Suppressor macrophage (primary cell): ENCODE results near the gene FAM163B.

ENCODE experiments used
- DNase-seq, 4 experiments: peaks; one replicate each; pipeline ENCODE4 v3.0.0-alpha.2; 2020 to 2022
- total RNA-seq, 17 experiments: gene quantifications; one replicate each; lab custom pipeline; 2026; ENCODE audit warnings: mixed read lengths in 6 of 17, inconsistent platforms in 3 of 17; lab: John Stamatoyannopoulos, UW

Gene FAM163B
- 0 to 1.1 (median 0) reads per million in 17 experiments for total RNA-seq

DNA sequence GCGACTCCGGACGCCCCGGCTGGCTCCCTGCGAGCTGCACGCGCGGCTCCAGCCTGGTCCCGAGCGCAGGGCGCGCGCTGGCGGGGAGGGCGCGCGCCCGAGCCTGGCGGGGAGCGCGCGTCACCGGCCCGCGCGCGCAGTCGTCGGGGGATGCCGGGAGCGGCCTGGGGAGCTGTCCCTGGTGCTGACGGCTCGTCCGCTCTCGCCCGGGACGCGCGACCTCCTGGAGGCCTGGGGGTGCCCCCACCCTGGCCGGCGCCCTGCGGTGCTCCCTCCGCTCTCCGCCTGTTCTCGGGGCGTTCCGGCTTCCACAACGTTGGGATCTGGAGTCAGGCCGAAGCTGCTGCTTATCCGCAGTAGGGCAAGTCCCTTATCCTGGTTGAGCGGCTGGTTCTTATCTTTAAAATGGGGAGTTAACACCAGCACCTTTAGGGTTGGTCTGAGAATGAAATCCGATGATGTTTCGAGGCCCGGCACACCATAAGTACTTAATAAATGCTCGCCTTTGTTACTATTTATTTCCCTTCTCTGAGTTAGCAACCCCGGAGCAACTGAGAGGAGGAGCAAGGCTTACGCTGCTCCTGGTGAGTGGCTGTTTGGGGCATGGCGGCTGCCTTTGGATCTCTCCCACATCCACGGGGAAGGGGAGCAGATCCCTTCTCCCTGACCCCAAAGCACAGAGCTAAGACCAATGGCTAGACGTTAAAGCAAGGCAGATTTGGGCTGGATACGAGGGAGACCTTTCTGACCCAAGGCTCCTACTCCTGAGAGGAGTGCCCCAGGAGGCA is at the start of gene FAM163B:
Gene FAM163B, minus strand, starts transcription at position 79 of the 788 bp plus-strand sequence. CDS start 29,166 bp downstream, outside the sequence.
- DNase-seq: peak; percentile 8 to 53 (median 21)

DNA sequence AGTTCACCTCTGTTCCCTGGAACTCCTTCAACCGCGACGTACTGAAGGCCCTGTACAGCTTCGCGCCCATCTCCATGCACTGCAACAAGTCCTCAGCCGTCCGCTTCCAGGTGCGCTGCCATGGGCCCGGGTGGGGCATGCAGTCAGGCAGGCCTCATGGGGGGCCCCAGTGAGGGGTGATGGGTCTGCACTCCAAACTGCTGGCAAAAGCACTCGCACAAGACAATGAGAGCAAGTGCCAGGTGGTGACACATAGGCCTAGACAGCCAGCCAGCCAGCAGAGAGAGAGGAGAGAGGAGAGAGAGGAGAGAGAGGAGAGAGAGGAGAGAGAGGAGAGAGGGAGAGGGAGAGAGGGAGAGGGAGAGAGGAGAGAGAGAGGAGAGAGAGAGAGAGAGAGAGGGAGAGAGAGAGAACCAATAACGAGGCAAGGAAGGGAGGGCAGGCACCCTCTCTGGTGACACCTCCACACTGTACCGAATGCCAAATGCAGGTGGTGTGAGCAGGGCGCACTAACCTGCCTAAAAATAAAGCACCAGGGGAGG is 48.0 kb upstream of the FAM163B start:
- DNase-seq: no peak

DNA sequence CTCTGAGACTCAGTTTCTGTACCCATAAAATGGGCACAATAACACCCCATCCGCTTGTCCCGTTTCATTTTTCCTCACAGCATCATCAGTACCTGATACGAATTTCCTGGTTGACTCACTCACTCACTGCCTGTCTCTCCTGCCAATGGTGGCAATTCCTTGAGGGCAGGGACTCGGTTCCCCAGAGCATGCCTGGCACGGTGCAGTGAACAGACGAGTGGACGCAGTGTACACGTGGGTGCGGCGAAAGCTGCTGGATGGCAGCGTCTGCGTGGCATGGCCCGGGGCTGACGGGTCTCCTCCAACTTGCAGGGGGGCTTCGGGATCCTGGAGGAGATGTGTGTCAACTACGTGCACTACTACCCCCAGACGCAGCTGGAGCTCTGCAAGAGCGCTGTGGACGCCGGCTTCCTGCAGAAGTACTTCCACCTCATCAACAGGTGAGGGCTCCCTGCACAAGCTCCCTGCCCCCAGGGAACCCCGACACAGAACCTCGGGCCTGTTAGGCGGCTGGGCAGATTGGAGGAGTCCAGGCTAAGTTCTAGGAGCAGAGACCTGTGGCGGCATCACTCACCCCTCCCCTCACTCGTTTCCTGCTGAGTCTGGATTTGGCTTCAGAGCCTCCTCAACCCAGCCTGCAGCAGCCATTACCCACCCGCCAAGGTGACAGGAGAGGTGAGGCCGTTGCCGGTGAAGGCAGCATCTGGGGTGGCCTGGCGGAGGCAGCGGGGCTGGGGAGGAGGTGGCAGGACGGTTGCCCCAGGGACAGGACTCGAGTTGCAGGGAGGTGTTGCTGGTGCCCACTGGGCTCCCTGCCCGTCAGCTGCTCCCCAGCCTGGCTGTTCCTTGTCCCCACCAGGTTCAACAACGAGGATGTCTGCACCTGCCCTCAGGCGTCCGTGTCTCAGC is 47.3 kb upstream of the FAM163B start:
- DNase-seq: no peak

DNA sequence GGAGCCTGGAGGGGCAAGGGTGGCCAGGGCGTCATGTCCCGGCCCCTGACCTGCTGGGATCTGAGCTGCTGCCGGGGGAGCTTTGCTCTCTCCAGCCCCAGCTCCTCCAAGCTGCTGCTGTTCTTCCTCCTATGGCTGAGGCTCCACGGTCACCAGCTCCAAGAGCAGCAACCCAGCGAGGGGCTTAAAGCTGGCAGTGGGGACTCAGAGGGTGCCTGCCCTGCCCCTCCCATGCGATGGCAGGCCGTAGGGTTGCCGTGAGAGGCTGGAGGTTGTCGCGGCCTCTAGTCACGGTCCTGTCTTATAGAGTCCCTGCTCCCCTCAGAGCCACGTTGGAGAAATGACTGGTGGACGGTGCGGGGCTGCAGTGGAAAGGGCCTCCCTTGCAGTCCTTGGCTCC is 46.5 kb upstream of the FAM163B start:
- DNase-seq: no peak

DNA sequence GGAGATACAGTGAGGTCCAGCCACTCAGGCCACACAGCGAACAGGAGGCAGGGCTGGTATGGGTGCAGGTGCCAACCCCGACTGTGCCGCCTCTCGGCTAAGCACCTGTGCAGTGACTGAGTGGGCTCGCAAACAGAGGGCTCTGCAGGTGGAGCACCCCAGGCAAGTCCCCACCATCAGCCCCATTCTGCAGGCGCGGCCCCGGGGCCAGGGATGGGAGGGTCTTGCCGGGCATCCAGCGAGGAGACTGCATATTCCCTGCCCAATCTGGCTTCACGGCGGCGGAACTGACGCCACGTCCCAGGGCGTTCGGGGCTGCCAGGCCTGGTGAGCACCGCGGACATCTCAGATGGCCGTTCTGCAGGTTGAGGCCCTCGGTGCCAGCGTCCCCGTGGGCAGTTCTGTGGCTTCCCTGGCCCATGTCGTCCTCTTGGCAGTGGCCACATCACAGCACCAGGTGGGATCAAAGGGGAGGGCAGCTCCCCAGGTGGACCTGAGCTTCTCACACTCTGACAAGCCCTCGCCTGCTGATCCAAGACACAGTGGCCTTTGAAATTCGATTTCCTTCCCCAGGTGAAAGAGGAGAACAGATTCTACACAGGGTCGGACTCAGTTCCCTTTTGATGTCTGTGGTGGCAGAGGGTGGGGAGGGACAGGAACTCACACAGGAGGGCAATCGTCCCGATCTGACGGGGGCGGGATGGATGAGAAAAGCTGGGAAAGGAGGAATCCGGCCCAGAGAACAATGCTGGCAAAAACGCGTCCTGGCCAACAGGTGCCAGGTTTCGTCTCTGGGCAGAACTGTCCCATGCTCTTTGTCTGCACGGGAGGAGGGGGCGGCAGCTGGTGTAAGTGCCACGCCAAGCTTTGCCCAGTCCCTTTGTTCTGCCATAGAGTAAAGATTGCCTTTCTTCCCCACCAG is 45.8 kb upstream of the FAM163B start:
- no peak for DNase-seq

DNA sequence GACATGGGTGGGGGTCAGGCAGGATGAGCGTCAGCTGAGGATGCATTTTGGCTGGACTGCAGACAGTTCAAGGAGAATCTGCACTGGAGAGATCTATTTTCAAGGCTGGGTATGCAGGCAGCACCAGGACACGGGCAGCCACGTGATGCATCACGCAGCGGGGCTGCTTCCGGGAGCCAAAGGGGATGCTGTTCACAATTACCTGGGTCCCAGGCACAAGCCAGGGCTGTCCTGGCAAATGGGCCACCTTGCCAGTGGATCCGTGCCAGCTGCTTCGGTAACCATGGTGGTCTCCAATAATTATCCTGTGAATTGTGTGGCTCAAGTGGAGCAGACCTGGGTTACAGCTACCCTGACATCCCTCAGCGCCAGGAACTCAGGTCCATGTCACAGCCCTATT is 44.4 kb upstream of the FAM163B start:
- DNase-seq: no peak

DNA sequence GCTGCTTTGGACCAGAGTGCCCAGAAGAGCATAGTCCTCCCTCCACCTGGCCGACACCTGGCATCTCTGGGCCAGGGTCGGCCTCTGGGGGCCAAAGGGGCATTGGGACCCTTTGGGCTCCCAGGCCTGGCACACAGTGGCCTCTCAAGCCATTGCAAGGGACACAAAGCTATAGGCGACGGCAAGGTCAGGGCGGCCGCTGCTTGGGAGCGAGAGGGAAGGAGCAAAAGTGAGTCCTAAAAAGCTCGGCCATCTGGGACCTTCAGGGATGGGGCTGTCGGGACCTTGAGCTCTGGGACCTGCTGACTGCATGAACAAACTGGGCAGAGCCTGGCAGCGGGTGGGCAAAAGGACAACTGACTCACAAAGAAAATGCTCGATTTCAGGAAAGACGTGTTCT is 40.8 kb upstream of the FAM163B start:
- DNase-seq: no peak

DNA sequence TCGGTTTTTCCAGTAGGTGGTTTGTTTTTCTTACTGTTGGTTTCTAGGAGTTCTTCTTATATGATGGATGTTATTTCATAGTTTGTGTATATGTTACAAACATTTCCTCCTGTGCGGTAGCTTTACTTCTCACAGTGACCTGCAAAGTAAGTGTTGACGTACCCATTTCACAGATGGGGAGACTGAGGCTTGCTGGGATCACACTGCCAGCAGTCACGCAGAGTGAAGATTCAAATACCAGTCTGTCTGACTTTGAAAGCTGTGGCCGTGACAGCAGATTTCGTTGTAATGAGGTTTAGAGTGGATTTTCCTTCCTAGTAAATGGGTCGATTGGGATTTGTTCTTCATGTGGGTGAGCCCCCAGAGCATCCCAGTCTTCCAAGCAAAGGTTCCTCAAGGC is 40.0 kb upstream of the FAM163B start:
- DNase-seq: no peak

DNA sequence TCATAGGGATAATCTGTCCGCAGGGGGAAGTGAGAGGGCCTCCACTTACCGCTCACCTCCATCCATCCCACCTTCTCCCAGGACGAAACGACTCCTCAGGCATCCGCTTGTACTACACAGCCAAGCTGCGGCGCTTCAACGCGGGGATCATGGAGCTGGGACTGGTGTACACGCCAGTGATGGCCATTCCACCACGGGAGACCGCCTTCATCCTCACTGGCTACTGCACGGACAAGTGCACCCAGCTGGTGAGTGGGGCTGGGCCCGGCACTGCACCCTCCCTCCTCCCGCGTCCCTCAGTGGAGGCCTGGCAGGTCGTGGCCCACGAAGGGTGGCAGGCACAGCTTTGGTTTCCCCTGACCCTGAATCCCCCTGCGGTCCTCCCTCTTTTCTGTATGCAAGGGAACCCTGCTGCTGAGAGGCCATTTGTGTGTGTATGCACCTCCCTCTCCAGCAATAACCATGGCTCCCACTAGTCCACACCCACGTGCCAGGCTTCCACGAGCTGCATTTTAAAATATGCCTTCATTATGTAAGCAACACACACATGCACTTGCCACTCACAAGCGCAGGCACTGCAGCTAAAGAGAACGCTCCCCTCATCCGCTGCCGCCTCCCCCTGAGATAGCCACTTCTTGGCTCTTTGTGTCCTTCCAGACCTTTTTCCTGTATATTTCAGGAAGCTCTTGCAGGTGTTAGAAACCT is 38.7 kb upstream of the FAM163B start:
- DNase-seq: no peak

DNA sequence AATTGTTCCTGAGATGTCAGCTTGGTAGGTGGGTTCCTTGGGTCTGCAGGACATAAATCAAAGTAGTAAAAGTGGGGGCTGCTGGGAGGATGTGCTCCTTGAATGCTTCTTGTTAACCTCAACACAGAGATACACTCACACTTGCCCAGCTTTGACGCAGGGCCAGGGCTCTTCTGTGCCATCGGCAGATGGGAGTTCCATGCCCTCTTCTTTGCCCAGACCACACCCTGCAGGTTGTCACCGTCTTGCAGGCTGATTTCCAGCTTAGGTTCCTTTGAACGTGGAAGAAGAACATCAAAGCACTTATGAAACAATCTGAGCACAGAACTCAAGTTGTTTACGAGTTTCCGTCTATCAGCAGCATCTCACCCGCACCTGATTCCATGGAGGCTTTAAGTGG is 38.0 kb upstream of the FAM163B start:
- DNase-seq: no peak

DNA sequence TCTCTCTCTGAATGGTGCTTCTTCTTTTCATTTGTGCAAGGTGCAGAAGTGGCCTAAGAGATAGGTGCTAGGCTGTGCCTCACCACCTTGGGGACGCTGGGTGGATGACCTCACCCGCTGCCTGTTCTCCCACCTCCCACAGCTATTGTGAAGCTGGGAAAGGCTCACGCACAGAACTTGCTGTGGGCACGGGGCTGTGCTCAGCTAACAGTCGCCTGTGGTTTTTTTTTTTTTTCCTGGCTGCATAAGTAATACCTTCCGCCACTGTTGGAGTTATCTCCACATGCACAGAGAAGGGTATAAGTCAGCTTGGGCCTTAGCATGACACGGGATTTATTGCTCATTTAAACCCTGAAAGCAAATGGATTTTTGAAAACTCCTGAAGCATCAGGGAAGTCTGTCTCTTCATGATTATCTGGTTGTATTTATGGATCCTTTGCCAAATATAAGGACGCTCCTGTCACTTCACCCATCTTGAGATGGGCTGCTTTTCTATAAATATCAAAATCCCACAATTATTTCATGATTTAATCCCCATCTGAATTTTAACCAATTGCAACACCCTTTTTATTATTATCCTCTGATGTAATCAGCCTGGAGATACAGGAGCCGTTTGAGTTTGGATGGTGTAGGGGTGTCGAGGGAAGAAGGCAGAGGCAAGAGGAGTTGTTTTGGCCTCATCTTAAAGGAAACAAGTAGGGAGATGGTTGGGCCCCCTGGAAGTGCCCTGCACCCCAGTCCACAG is 36.0 kb upstream of the FAM163B start:
- DNase-seq: no peak

DNA sequence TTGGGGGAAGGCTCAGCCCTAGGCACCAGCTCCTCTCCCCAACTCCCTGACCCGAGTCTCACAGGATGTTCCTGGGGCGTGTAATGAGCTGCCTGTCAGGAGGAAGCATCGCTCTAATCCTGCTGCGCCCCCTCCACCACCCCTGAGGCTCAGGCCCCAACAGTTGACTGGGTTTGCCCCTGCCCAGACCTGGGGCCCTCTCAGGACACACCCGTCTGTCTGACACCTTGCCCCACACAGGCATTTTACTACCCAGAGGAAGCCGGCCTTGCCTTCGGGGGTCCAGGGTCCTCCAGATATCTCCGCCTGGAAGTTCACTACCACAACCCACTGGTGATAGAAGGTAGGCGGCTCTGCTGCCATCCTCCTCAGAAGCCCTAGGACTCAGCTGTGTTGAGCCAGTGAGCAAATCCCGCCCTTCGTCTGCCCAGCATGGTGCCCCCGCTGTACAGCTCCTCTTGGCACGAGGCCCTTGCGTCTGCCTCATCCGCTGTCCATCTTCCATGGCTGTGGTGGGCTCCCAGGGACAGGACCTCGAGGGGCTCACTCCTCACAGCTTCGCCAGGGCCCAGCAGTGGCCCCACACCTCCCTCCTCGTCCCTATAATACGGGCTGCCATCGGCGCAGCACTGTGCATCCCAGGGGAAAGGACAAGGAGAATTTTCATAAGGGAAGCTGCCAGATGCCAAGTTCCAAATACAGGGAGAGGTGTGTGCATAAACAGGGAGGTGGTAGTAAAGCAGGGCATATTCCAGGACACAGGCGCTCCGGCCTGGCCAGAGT is 35.0 kb upstream of the FAM163B start:
- DNase-seq: no peak

DNA sequence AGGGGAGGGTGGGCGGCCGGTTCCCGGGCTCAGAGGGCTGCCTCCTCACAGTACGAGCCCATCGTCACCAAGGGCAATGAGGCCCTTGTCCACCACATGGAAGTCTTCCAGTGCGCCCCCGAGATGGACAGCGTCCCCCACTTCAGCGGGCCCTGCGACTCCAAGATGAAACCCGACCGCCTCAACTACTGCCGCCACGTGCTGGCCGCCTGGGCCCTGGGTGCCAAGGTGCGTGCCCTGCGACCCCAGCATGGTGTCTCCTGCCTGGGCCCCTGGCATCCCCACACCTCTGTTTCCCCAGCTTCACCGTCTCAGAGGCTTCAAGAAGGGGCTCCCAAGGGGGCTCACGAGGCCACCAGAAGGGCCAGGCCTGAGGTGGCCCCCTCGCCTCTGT is 34.2 kb upstream of the FAM163B start:
- DNase-seq: no peak

DNA sequence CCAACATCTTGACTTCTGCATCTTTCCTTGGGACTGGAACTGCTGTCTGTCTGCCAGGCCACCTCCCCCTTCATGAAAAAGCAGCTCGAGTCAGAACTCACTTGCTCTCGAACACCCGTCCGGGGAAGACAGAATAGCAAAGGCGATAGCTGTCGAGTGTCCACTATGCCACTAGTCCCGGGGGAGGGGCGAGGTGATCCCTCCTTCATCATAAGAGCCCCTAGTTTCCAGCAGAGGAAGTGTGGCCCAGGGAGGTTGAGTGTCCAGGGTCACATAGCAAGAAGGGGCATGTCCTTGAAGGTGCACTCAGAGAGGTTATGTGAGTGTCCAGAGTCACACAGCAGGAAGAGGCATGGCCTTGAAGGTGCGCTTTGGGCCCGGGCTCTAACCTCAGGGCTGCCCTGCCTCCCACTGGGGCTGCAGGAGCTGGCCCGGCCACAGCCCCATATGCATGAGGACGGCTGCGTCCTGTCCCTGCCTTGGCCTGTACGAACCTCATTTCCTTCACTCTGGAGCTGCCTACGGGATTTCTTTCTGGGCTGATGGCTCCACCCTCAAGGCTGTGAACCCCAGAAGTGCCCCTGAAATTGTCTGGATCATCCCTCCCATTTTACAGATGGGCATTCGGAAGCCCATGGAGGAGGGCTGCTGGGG is 33.6 kb upstream of the FAM163B start:
- no peak for DNase-seq

DNA sequence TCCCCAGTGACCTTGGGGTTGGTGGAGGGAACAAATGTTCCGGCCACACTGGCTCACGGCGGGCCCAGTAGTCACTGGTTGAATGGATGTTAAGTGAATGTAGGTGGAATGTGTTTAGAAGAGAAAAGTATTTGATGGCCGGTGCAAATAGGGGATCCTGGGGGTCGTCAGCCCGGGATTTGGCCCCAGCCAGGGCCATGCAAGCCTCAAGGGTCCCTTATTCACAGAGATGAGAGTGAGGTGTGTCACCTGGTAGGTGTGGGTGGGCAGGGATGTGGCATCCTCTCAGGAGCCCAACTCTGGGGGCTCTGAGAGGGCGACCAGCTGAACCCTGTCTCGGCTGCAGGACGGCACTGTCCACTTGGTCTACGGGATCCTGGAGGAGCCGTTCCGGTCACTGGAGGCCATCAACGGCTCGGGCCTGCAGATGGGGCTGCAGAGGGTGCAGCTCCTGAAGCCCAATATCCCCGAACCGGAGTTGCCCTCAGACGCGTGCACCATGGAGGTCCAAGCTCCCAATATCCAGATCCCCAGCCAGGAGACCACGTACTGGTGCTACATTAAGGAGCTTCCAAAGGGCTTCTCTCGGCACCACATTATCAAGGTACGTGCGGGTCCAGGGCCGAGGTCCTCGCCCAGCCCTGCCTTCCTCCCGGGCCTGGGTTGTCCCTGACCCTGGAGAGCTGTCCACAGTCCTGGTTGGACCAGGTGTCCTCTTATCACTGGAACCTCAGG is 32.8 kb upstream of the FAM163B start:
- DNase-seq: no peak

DNA sequence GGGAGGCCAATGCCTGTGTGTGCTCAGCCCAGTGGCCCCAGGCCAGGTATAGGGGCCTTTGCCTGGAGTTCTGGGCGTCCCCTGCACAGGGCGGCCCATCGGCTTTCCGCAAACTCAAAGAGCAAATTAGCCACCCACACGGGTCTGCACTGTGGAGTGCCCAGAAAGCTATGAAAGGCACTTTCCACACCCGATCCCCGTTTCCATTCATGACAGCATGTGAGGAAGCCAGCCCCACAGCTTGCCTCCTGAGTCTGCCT is 32.1 kb upstream of the FAM163B start:
- DNase-seq: no peak

DNA sequence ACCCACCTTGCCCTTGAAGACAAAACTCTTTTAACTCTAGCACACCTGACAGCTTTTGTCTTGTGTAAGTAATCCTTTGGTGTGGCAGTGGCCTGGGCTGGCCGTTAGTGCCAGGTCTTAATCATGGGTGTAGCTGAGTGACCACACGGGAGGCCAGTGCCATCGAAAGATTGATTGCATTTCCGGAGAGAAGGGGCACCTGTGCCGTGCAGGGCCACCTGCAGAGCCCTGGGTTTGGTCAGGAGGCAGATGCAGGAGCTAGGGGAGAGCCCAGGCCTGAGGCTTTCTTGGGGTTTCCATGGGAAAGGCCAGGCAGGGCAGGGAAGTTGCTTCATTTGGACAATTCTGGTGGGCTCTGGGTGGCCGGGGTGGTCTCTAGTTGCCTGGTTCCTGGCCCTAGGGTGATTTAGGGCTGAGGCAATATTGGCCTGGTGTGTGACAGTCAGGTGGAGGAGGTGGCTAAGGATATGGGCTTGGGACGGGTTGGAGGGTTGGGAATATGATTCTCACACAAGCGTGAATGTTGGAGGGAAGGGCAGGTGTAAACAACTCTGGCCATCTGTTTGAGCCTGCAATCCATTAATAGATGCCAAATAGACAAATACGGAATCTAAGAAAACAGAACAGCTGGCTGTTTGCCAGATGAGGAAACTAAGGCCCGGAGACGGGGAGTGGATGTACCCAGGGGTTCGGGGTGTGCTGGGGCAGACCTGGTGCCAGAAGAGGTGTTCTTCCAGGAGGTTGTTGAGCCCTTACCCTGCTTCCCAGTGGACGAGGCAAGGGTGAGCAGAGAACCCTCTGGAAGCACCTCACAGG is 31.6 kb upstream of the FAM163B start:
- no peak for DNase-seq

DNA sequence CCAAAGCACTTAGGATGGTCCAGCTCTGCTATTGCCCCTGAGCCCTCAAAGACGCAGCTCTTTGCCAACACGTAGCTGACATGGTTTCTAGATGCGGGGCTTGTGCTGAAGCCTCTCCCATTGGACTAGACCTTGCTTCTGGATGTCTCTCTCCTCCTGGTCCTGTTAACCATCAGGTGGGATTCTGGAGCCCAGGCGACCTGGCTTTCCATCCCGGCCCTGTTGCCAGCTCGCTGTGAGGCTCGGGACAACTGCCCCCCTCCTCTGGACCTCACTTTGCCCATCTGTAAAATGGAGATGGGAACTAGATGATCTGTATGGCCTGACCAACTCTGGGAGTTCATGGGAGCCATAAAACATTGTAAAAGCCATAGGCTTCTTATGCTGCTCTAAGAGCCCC is 31.0 kb upstream of the FAM163B start:
- DNase-seq: no peak
